Measurements from ENCODE around the gene RAC2.

RAC2 gene

GRCh38 chr22:37184816-37185541 lies 59.1 kb downstream of the RAC2 start:
- no peak for DNase-seq

DNA sequence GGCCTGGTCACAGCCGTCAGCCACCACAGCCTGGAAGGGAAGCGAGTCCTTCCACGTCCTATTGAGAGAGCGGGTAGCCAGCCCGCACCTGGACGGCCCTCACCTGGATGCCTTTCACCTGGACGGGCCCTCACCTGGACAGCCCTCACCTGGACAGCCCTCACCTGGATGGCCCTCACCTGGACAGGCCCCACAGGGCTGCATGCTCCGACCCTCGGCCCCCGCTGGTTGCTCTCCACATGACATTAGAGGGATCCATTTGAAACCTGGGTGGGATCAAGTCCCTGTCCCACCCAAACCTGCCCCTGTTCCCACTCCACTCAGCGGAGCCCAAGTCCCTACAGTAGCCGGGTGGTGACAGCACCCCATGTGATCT lies 59.7 kb downstream of the RAC2 start:
- no peak for DNase-seq

DNA sequence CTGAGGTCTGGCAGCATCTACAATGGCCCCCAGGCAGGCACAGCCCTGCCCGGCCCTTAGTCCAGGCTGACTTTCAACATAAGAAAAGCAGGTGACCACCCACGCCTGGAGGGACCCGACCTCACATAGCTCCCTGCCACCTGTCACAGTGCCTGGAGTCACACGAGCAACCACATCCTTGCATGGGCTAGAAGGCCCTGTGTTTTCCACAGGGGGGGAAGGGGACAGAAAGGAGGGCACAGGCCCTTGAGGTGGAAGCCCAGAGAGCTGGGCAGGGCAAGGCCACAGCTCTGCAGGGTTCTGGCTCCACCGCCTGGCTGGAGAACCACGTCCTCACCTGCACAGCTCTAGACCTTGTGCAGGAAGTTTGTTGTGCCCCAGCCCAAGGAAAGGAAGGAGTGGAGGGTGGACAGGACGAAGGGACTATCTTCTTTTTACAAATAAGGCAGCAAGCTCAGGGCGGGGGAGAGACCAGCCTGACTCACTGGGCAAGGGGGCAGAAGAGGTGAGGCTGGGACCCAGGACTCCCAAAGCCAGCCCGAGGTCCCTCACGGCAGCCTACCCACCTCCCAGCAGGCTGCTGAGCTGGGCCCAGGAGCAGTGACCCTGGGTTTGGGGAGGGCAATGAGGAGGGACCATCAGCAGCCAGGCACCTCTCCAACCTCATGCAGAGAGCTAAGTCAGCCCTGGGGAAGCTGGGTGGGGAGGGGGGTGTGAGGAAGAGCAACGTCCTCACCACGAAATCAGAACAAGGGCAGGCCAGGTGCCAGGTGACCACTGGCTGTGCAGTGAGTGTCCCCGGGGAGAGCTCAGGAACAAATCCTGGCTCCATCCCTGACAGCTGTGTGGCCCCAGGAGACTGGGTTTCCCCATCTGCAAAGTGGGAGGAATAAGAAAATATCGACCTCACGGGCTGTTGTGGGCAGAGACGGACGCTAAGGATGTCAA lies 60.4 kb downstream of the RAC2 start:
- no peak for DNase-seq

- no peak for DNase-seq
Measured at GRCh38 chr22:37182949-37183245, 61.2 kb downstream of the RAC2 start.

DNA sequence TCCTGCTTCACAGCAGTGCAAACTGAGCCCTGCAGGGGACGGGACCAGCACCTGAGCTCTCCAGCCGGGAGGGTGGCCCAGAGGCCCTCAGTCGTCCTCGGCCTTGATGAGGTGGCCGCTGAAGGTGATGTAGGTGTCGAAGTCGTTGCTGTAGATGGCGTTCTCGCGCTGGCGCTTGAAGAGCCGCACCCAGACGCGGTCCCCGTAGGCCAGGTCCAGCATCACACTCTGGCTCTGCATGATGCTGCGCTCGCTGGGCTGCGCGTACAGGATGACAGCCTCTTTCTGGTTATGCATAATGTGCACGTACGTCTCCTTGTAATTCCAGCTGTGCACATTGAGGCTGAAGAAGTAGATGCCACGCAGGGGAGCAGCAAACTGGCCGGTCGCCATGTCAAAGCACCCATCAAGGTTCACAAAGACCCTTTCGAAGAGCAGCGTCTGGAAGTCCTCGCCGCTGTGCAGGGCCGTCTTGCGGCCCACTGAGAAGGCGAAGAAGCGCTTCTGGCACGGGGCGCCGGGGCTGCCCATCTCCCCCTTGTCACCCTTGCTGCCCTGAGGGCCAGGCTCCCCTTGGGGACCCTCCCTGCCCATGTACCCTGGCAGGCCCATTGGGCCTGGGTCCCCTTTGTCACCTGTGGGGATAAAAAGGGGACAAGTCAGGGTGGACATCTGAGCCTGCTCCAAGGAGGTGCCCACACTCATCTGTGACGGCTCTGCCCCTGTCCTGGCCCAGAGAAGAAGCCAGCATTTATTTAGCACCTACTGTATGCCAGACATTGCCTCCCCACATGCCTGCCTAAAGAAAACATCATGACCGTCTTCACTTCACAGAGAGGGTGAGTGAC lies 61.7 kb downstream of the RAC2 start:
- DNase-seq: no peak

DNA sequence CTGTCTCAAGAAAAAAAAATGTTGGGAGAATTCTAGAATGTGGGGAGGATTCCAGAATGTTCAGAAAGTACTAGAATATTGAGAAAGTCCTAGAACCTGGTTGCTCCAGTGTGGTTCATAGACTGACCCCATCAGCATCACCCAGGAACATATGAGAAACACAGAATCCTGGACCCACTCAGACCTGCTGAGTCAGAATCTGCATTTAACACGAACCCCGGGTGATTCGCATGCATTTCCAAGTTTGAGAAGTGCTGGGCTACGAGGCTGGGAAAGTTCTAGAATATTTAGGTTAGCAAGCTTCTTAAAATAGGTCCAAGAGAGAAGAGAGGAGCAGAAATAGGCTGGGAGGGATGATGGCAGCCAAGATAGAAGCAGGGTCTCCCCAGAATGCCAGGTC lies 62.4 kb downstream of the RAC2 start:
- DNase-seq: no peak

DNA sequence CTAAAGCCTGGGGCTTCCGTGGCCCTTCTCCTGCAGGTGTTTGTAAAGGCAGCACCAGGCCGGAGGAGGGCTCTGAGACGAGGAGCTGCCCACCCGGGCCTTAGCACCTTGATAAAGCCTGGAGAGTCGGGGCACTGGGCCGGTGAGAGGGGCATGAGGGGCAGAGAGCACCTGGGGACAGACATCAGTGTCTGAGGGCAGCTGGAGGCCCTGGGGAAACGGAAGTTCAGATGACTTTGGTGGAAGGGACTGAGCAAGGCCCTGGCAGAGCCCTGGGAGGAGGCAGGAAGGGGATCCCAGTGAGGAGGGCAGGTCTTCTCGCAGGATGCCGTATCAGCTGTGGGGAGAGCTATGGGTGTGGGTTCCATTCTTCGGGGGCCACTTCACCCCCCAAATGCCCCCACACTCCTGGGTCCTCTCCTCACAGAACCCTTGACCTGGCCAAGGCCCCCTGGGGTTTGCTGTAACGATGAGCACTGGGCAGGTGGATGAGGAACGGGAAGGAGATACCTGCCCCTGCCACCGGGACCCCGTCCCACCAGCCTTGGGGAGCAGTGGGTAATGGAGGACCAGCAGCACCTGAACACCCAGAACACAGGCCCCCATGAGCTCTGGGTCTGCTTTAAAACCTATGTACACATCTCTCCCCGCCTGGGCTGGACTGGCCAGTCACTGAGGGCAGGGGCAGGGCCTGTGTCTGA lies 63.4 kb downstream of the RAC2 start:
- DNase-seq: no peak

DNA sequence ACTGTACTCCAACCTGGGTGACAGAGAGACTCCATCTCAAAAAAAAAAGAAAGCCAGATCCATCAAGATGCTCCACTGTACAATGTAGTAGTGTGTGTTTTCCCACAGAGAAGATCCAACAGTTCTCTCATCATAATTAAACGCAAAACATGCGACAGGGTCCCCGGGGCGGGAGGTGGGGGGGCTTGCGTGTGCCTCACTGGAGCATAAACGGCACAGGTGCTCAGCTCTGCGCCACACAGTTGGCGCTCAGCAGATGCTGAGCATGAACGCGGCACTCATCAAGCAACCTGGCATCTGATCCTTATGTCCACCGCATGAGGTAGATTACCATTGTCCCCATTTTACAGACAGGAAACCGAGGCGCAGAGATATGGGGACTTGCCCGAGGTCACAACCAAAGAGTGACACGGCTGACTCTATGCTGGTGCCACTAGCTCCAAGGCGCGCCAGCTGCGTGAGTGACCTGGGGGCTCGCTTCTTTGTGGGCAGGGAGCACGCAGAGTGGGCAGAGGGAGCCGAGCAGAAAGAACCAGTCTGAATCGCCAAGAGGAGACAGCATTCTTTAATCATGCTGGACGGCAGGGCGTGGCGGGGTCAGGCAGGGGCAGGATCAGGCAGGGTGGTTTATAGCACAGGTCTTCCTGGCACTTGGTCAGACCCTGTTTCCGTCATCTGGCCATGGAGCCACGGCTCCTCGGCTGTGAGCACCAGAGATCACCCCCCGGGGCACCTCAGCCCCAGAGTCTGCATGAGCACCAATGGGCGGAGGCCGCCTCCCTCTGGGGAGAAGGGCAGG lies 64.2 kb downstream of the RAC2 start:
- no peak for DNase-seq

GRCh38 chr22:37179126-37179470 lies 65.0 kb downstream of the RAC2 start:
- no peak for DNase-seq

DNA sequence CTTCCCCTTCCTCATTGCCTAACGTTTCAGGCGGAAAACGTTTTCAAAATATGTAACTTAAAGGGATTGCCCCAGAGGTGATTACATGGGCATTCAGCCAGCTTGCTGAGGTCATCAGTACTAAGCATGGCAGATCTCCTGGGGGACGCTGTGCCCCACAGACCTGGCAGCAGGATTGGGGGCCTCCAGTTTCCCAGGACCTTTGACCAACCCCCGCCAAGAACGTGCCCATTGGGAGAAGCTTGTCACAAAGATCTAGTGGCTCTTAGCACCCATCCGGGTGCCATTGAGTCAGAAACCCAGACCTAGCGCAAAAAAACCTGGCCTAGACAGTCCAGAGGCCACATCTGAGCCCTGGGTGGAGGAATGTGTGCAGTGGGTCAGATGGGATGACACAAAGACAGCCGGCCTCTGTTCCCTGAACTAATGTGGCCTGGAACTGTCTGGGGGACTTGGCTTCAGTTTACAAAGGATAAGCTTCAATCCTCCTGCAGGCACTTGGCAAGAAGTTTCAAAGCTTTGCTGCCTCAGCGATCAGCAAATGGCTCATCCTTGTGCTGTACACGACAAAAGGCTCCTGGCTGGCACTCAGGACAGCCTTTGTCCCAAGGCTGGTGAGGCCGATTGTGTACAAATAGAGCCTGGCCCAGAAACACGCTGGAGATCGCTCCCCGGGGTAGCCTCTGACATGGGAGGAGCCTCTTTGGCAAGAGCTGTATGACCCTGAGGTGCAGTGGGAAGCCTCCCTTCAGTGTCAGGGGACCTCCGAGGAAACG lies 65.5 kb downstream of the RAC2 start:
- no peak for DNase-seq

- DNase-seq: no peak
Measured at GRCh38 chr22:37177755-37178154, 66.3 kb downstream of the RAC2 start.

DNA sequence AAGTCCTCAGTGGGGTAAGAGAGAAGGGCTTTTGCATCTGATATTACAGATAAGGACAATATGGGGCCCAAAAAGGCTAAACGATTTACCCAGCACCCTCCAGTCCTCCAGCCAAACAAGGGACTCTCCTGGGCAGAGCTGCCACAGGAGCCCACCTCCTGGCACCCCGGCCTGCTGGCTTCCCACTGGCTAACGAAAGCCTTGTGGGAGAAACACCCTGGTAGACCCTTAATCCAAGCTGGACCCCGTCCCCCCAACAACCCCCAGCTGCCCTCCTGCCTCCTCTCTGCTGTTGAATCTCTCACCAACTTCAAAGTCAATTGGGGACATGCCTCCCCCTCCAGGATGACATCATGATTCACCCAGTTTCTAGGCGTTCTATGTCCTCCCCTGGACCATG lies 66.8 kb downstream of the RAC2 start:
- no peak for DNase-seq

DNA sequence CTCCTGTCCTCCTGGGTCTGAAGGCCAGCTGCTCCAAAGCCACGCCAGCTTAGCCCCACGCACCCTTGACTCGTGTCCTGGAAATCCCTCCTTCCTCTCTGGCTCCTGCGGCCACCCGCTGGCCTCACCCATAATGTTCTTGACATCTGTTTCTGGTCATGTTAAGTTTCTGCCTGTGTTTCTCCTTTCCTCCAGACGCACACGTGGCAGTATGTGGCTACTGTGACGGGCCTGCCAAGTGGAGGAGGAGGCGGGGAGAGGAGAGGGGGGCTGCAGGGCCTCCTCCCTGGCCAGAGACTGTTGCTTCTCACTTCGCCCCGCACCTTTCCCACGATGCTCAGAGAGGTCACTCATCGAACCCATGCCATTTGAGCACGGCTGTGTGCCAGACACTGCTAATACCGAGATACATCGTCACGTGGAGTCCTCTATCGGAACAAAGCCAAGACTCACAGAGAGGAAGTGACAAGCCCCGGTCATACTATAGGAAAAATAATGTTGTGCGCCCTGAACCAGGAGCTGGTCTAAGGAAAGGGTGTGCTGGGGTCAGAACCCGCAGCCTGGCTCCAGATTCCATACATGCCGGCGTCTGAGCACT lies 67.5 kb downstream of the RAC2 start:
- peak; percentile 81 for DNase-seq

DNA sequence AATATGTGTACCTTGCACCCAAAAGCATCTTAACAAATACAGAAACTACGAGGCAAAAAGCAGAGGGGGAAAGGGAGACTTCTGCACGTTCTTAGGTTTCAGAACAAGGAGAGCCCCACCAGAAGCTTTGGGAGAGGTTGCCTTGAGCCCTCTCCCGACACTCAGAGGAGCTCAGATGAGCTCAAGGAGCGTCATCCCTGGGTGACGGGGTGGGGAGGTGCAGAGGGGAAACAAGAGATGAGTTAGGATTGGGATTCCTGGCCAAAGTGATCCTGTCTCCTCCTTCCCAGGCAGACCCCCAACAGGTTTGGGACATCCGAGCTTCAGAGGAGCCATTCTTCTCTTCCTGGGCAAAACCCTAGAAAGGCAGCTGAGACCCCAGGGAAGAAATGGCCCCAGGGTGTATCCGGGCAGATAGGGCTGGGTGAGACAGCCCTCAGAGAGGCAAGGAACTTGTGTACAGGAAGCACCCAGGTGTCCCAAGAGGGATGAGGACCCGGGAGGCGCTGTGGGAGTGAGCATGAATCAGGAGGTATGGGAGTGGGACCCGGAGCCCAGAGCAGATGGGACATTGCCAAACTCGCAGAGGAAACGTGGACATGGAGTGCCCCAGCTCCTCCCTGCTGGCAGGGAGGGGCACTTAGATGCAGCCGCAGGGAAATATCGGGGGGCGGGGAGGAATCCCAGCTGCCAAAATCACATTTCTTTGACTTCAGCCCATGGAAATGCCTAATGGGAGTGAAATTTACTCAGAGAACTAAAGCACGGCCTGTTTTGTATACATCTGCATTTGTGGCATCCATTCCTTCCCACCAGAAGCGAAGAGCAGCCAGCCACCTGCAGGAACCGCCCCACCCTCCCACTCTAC lies 68.4 kb downstream of the RAC2 start:
- DNase-seq: no peak

Data from hematopoietic multipotent progenitor cell treated with erythropoietin and hydrocortisone succinate and interleukin-3 and kit ligand, for 8 days (in vitro differentiated cells).